HG03558 (cell line): ENCODE measurements around the gene FOXL3.

Experiments
- ATAC-seq: cut with Tn5 transposase; IDR thresholded peaks from one replicate; pipeline ENCODE4 v1.9.1; 2021; ENCODE audit warnings: moderate number of reproducible peaks; ENCODE audit not compliant: unreplicated experiment; ENCODE audit errors: extremely low read depth

The FOXL3 gene

GRCh38 chr7:300048-300447 is 10.1 kb downstream of the FOXL3 start:
- no peak for ATAC-seq

DNA sequence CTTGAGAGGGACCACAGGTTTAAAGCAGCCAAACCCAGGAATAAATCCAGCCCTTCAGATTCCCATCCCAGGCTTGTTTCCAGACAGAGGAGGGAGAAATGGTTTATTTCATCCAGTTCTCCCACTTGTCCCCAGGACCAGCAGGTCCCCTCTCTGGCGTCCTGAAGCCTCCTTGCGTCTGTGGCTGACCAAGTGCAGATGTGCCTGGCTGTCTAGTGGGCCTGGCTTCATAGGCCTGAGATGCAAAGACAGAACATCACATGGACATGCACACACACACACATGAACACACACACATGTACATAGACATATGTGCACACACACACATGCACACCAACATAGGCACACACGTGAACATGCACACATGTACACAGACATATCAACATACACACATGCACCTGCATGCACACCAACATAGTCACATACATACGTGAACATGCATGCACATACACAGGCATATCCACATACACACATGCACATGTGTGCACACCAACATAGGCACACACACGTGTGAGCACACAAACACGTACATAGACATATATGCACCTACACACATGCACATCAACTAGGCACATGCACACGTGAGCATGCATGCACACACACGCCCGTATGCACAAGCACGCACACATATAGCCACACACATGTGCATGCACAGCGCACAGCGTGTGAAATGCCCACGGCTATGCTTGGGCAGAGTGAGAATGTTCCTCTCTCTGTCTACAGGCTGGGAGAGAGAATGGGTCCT is 10.7 kb downstream of the FOXL3 start:
- no peak for ATAC-seq

DNA sequence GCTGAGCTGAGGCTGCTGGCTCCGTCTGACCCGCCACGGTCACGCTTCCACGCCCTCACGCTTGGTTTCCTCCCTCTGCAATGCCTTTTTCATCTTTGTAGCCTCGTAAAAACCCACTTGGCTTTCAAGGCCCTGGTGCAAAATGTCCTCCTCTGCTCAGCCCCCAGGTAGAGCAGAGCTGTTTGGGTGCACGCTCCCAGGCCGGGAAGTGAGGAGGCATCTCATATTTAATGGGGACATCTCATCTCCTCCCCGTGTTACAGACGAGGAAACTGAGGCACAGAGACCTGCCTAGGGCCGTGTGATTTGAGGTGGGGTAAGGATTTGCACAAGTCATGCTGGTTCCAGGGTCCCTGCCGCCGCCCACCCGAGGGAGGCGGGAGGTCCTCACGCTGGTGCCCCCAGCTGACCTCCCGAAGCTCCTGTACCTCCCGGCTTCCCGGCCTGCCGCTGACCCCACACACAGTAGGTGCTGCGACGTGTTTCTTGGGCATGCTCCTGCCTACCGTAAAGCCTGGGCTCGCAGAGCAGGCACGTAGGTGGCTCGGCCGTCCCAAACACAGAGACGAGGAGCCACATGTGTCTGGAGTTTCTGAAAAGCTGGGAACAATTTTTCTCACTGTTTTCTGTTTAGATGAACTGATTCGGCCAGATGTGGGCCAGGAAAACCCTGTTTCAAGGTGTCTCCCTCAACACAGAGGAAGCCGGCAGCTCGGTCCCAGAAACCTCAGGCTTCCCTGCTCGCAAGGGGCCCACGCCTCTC is 11.5 kb downstream of the FOXL3 start:
- no peak for ATAC-seq

- ATAC-seq, result no peak
Observed at GRCh38 chr7:302054-302992, 12.4 kb downstream of the FOXL3 start.

DNA sequence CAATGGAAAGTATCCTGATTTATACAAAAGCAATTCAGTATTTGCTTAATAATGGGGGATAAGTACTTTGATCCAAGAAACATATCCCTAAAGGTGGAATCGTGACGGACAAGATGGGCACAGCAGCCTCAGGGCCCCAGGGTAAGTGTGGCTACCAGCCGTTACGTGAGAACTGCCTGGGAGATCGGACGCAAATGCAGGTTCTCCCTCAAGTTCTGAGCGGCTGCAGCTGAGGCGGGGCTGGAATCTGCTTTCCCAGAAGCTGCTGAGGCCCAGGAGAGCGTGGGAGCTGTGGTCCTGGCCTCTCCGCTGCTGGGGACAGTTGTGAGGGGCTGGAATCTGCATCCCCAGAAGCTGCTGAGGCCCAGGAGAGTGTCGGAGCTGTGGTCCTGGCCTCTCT is 13.5 kb downstream of the FOXL3 start:
- no peak for ATAC-seq

GRCh38 chr7:303884-304573 is 14.1 kb downstream of the FOXL3 start:
- no peak for ATAC-seq

GRCh38 chr7:304574-305409 is 14.8 kb downstream of the FOXL3 start:
- no peak for ATAC-seq

GRCh38 chr7:305410-306151 is 15.6 kb downstream of the FOXL3 start:
- ATAC-seq, result no peak

DNA sequence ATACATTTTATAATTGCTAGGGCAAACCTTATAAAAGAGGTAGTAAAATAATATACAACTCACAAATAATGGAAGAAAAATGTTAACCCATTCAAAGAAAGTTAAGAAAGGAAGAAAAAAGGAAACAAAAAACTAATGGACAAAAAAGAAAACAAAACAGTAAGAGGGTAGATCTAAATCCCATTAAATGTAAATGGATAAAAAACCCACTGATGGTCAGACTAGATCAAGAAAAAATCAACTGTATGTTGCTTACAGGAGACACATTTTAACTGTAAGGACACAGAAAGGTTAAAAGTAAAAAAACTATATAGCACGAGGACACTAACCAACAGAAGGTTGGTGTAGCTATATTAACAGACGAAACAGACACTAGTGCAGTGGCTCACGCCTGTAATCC is 18.0 kb downstream of the FOXL3 start:
- ATAC-seq, result no peak

- no peak for ATAC-seq
Observed at GRCh38 chr7:309586-310228, 19.7 kb downstream of the FOXL3 start.

DNA sequence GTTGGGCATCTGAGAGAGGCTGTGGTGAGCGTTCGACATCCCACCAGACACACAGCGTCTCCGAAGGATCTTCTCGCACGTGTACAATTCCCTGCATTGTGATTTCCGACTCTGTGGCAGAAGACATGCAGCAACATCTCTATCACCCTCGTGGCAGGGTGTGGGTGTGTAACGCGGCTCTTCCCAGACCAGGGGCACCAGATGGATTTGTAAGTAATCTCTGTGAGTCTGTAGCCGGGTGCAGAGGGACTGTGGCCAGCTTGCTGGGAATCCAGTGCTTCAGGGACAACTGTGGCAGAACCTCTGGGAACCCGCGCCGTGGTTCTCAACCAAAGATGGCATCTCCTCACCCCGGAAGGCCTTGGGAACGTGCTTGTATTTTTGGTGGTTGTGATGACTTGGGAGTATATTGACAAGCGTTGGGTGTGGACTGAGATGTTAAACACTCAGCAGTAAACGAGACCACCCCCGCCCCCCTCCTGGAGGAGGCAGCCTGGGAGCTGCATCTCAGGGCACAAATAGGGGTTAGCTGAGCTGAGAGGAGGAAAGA is 21.2 kb downstream of the FOXL3 start:
- no peak for ATAC-seq

DNA sequence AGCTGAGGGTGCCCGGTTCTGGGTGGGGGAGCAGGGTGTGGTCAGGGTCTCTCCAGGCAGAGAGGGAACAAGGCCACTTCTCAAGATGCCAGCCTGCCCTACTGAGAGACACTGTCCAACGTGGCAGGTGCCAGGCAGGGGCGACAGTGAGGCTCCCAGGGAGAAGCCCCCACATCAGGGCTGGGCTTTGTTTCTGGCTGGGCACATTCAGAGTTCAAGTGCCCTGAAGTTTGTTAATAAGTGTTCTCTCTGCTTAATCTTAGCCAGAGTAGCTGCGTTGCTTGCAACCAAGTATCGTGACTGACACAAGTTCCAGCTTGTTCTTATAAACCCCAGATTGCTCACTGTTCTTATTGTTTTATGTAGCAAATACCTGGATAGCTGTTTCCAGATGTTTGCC is 21.8 kb downstream of the FOXL3 start:
- ATAC-seq, result no peak

GRCh38 chr7:312424-312823 is 22.5 kb downstream of the FOXL3 start:
- ATAC-seq, result no peak

DNA sequence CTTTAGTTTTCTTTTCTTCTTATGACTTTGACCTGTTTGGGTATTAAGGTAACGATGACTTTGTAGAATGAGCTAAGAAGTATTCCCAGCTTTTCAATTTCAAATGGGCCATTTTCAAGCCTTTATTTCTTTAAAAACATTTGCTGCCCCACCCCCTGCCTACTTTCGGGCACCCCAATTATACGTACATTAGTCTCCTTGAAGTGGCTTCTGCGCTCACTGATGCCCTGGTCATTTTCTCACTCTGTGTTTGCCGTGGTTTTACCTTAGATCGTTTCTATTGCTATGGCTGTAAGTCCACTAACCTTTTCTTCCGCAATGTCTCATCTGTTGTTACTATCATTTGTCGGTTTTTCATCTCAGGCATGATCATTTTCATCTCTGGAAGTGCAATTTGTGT is 24.9 kb downstream of the FOXL3 start:
- ATAC-seq, result no peak

- no peak for ATAC-seq
Observed at GRCh38 chr7:315516-316265, 25.7 kb downstream of the FOXL3 start.

- ATAC-seq, result no peak
Observed at GRCh38 chr7:317643-318405, 27.9 kb downstream of the FOXL3 start.
